H9 (cell line): ENCODE data around the gene NUP133. TPM values are rescaled to one million over a fixed set of nuclear protein-coding genes. Genes with fewer than 3 reads are reported as not detected.
"Not testable (repeated sequence)": the region's sequence is repeated elsewhere in the genome, so short reads cannot be mapped to it uniquely, and the experiment has no call there.

Source experiments
- DNase-seq: peaks from one replicate; pipeline ENCODE4 v3.0.0-alpha.2; 2017
- H2AFZ ChIP-seq: one replicate; pipeline ENCODE4 v1.6.1; 2013; ENCODE audit warnings: mild to moderate bottlenecking, low read length, control low read depth, moderate library complexity
- H2AK5ac ChIP-seq: 2 replicates; pipeline ENCODE4 v1.6.1; 2013; ENCODE audit warnings: low read length, control low read depth, mixed read lengths; ENCODE audit not compliant: insufficient read length
- H2BK120ac ChIP-seq: one replicate; pipeline ENCODE4 v1.6.1; 2013; ENCODE audit warnings: low read depth, mild to moderate bottlenecking, low read length, control low read depth, inconsistent platforms; ENCODE audit not compliant: poor library complexity, severe bottlenecking
- H2BK12ac ChIP-seq: 2 replicates; pipeline ENCODE4 v1.6.1; 2013; ENCODE audit warnings: low read length, control low read depth, mixed read lengths, low read depth; ENCODE audit not compliant: insufficient read length
- H2BK15ac ChIP-seq: 2 replicates; pipeline ENCODE4 v1.6.1; 2013; ENCODE audit warnings: low read depth, low read length, control low read depth
- H2BK20ac ChIP-seq: one replicate; pipeline ENCODE4 v1.6.1; 2013; ENCODE audit warnings: low read depth, mild to moderate bottlenecking, low read length, control low read depth, inconsistent platforms; ENCODE audit not compliant: poor library complexity, severe bottlenecking
- H2BK5ac ChIP-seq: 2 replicates; pipeline ENCODE4 v1.6.1; 2013; ENCODE audit warnings: low read length, control low read depth, mixed read lengths; ENCODE audit not compliant: insufficient read length
- H3K14ac ChIP-seq: 2 replicates; pipeline ENCODE4 v1.6.1; 2013; ENCODE audit warnings: low read length, control low read depth; ENCODE audit not compliant: insufficient read depth
- H3K18ac ChIP-seq: 2 replicates; pipeline ENCODE4 v1.6.1; 2013; ENCODE audit warnings: low read depth, mild to moderate bottlenecking, mixed read lengths, low read length, control low read depth; ENCODE audit not compliant: insufficient read length
- H3K23ac ChIP-seq: 2 replicates; pipeline ENCODE4 v1.6.1; 2013; ENCODE audit warnings: low read length, control low read depth, mixed read lengths, low read depth; ENCODE audit not compliant: insufficient read length
- H3K23me2 ChIP-seq: 2 replicates; pipeline ENCODE4 v1.6.1; 2013; ENCODE audit warnings: low read depth, mild to moderate bottlenecking, mixed read lengths, low read length, control low read depth; ENCODE audit not compliant: insufficient read length, poor library complexity, severe bottlenecking
- H3K27ac ChIP-seq: 2 replicates; pipeline ENCODE4 v1.5.1; 2013; ENCODE audit warnings: low read length, control low read depth, mixed read lengths, low read depth; ENCODE audit not compliant: insufficient read length
- H3K27me3 ChIP-seq: 2 replicates; pipeline ENCODE4 v1.6.1; 2013; ENCODE audit warnings: low read length, control low read depth, inconsistent platforms; ENCODE audit not compliant: insufficient read depth
- H3K4ac ChIP-seq: 2 replicates; pipeline ENCODE4 v1.6.1; 2013; ENCODE audit warnings: low read depth, mild to moderate bottlenecking, control low read depth, inconsistent platforms, low read length, moderate library complexity
- H3K4me1 ChIP-seq: 2 replicates; pipeline ENCODE4 v1.6.1; 2013; ENCODE audit warnings: low read length, control low read depth, inconsistent platforms; ENCODE audit not compliant: insufficient read depth
- H3K4me2 ChIP-seq: 2 replicates; pipeline ENCODE4 v1.6.1; 2013; ENCODE audit warnings: low read length, control low read depth, mixed read lengths; ENCODE audit not compliant: insufficient read length, insufficient read depth
- H3K56ac ChIP-seq: 2 replicates; pipeline ENCODE4 v1.6.1; 2013; ENCODE audit warnings: low read depth, mild to moderate bottlenecking, mixed read lengths, low read length, control low read depth; ENCODE audit not compliant: insufficient read length
- H3K79me1 ChIP-seq: 2 replicates; pipeline ENCODE4 v1.6.1; 2013; ENCODE audit warnings: low read depth, mild to moderate bottlenecking, moderate library complexity, low read length, control low read depth, inconsistent platforms; ENCODE audit not compliant: insufficient read depth, poor library complexity, severe bottlenecking
- H3K79me2 ChIP-seq: 2 replicates; pipeline ENCODE4 v1.6.1; 2013; ENCODE audit warnings: low read length, control low read depth, inconsistent platforms; ENCODE audit not compliant: insufficient read depth
- H3K9ac ChIP-seq: 2 replicates; pipeline ENCODE4 v1.6.1; 2013; ENCODE audit warnings: low read length, control low read depth, mixed read lengths; ENCODE audit not compliant: insufficient read length; ENCODE audit errors: extremely low read depth
- H3K9me3 ChIP-seq: one replicate; pipeline ENCODE4 v1.6.1; 2013; ENCODE audit warnings: low read depth, low read length, inconsistent platforms; ENCODE audit not compliant: control insufficient read depth
- H3T11ph ChIP-seq: one replicate; pipeline ENCODE4 v1.6.1; 2013; ENCODE audit warnings: mild to moderate bottlenecking, low read length, control low read depth, inconsistent platforms
- H4K20me1 ChIP-seq: one replicate; pipeline ENCODE4 v1.6.1; 2013; ENCODE audit not compliant: control insufficient read depth, insufficient read length, insufficient read depth
- H4K5ac ChIP-seq: 2 replicates; pipeline ENCODE4 v1.6.1; 2013; ENCODE audit warnings: low read depth, mild to moderate bottlenecking, mixed read lengths, low read length, control low read depth; ENCODE audit not compliant: insufficient read length
- H4K8ac ChIP-seq: replicated peaks from 2 replicates; pipeline ENCODE4 v1.6.1; 2013; ENCODE audit warnings: low read length, control low read depth, mixed read lengths, low read depth; ENCODE audit not compliant: insufficient read length
- H4K91ac ChIP-seq: 2 replicates; pipeline ENCODE4 v1.6.1; 2013; ENCODE audit warnings: low read depth, mild to moderate bottlenecking, moderate library complexity, mixed read lengths, low read length, control low read depth; ENCODE audit not compliant: insufficient read length
- H3K27ac Mint-ChIP-seq, 3 experiments: 2 replicates in 2 of 3; 3 replicates in 1 of 3; pipeline ENCODE4 v1.8.0; 2020 to 2021; ENCODE audit warnings: mixed read lengths in 3 of 3, mild to moderate bottlenecking in 1 of 3, moderate library complexity in 1 of 3
- H3K27me3 Mint-ChIP-seq: 2 replicates; pipeline ENCODE4 v1.8.0; 2021; ENCODE audit warnings: low read depth, mild to moderate bottlenecking, moderate library complexity, mixed read lengths
- H3K36me3 Mint-ChIP-seq, 3 experiments: 2 replicates in 2 of 3; 3 replicates in 1 of 3; pipeline ENCODE4 v1.8.0; 2020 to 2021; ENCODE audit warnings: low read depth in 3 of 3, mixed read lengths in 3 of 3; ENCODE audit not compliant: insufficient read depth in 1 of 3
- H3K4me1 Mint-ChIP-seq, 2 experiments: 2 replicates each; pipeline ENCODE4 v1.8.0; 2020; ENCODE audit warnings: mixed read lengths in 2 of 2
- H3K4me3 Mint-ChIP-seq, 2 experiments: 2 replicates in 1 of 2; 3 replicates in 1 of 2; pipeline ENCODE4 v1.8.0; 2020 to 2021; ENCODE audit warnings: mild to moderate bottlenecking in 2 of 2, mixed read lengths in 2 of 2, moderate library complexity in 1 of 2
- H3K9me3 Mint-ChIP-seq, 2 experiments: 2 replicates in 1 of 2; 3 replicates in 1 of 2; pipeline ENCODE4 v1.8.0; 2020; ENCODE audit warnings: mild to moderate bottlenecking in 2 of 2, mixed read lengths in 2 of 2, moderate library complexity in 1 of 2
- WGBS: extraction: QIAGEN DNeasy Blood & Tissue Kit; methylation state at CpG from one replicate; pipeline ENCODE4 v1.1.7; 2013; ENCODE audit warnings: missing lambda C conversion rate, low lambda C conversion rate, mixed read lengths; ENCODE audit not compliant: insufficient read length; ENCODE audit errors: extremely low coverage; 5-methylcytosine and 5-hydroxymethylcytosine counted together
- total RNA-seq: library from RNA; stranded (reverse); gene quantifications from 2 replicates; pipeline ENCODE4 v1.2.1, GENCODE V29; 2021
- TF ChIP-seq, protein P1 (sequence below): fragments of 200-600 bp; sonication (generic); conservative IDR thresholded peaks from 3 replicates; pipeline ENCODE4 v1.8.0; 2021; ENCODE audit warnings: antibody characterized with exemption, mild to moderate bottlenecking

NUP133 gene
- total RNA-seq, 1 experiment from 2014 or later, result 71.3 TPM

DNA sequence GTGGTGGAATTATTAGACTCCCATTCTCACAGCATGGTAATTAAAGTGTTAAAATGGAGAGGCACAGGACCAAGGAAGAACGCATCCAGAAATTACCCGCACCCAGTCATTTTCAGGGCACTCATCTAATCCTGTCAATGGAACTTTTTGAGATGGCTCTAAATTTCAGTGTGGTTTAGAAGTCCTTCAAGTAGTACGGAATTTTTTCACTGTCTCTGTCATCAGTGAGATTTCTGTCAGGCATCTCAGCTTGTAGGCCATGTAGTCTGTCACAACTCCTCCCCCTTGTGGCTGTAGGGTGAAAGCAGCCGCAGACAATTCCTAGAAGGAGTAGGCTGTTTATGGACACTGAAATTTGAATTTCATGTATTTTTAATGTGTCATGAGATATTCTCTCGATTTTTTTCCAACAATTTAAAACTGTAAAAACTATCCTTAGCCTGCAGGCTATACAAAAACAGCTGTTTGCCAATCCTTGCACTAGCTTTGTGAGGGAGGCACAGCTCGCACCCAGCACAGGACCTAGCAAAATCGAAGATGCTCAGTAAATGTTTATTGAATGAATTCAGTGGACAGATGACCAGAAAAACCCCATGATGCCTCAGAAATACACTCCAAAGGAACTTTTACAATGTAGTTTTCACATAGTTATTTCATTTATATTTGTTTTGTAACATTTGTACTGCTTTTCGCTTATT lies 6.6 kb upstream of the NUP133 start:
- no peak overlapping the region for H3K27ac Mint-ChIP-seq
- H3K4me3 Mint-ChIP-seq, result no peak overlapping the region

DNA sequence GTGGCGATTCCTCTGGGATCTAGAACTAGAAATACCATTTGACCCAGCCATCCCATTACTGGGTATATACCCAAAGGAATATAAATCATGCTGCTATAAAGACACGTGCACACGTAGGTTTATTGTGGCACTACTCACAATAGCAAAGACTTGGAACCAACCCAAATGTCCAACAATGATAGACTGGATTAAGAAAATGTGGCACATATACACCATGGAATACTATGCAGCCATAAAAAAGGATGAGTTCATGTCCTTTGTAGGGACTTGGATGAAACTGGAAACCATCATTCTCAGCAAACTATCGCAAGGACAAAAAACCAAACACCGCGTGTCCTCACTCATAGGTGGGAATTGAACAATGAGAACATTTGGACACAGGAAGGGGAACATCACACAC lies 3.5 kb upstream of the NUP133 start:
- WGBS, result no CpG with 5 or more reads among the region's 6 CpGs
- not testable (repeated sequence) for H2BK120ac ChIP-seq, H2AFZ ChIP-seq, H3K4me1 ChIP-seq, H3K27ac Mint-ChIP-seq, H3K27me3 ChIP-seq, H3K79me1 ChIP-seq, H2AK5ac ChIP-seq, H3K27me3 Mint-ChIP-seq, H3K36me3 Mint-ChIP-seq, H3K4me2 ChIP-seq, H2BK20ac ChIP-seq, H3K4me3 Mint-ChIP-seq, H2BK5ac ChIP-seq, H4K91ac ChIP-seq, H3K27ac ChIP-seq, H3T11ph ChIP-seq, H4K8ac ChIP-seq, H2BK15ac ChIP-seq, DNase-seq, H3K9me3 ChIP-seq, H3K23me2 ChIP-seq, H3K14ac ChIP-seq, H3K79me2 ChIP-seq, H4K5ac ChIP-seq, H2BK12ac ChIP-seq, H3K4ac ChIP-seq, H3K9me3 Mint-ChIP-seq, H4K20me1 ChIP-seq, H3K18ac ChIP-seq, H3K23ac ChIP-seq, H3K9ac ChIP-seq, H3K56ac ChIP-seq
- H3K4me1 Mint-ChIP-seq, result peaks cover 16 to 18% of the 10 kb centered on the region in 2 experiments

More for the DNA sequence above, 6.6 kb upstream of the NUP133 start:
- Mint-ChIP-seq H3K36me3 (peaks cover 0 to 4% (median 3%) of the 10 kb centered on the region in 3 experiments; a peak in 3 of 7 replicates), H3K9me3 (no peaks in the 10 kb centered on the region; a peak in 1 of 5 replicates), H3K27me3 (no peaks in the 10 kb centered on the region), H3K4me1 (peaks cover 4% of the 10 kb centered on the region in 2 experiments; a peak in 2 of 4 replicates)
- Histone ChIP-seq H2BK5ac (no peak overlapping the region), H2BK12ac (no peak overlapping the region), H3K79me1 (no peaks in the 10 kb centered on the region), H3K18ac (no peak overlapping the region), H3K27me3 (no peaks in the 10 kb centered on the region), H3K4ac (no peak overlapping the region), H2BK15ac (no peak overlapping the region), H3K9ac (no peak overlapping the region), H2AFZ (no peak overlapping the region), H3T11ph (no peak overlapping the region), H4K20me1 (no peaks in the 10 kb centered on the region), H3K23me2 (no peaks in the 10 kb centered on the region), H3K27ac (no peak overlapping the region), H2BK20ac (no peak overlapping the region), H2AK5ac (no peak overlapping the region), H2BK120ac (no peak overlapping the region), H4K91ac (no peak overlapping the region), H4K5ac (no peak overlapping the region), H3K9me3 (no peaks in the 10 kb centered on the region), H4K8ac (no peak overlapping the region), H3K56ac (no peak overlapping the region), H3K79me2 (no peaks in the 10 kb centered on the region), H3K4me1 (no peaks in the 10 kb centered on the region), H3K4me2 (no peak overlapping the region), H3K14ac (no peak overlapping the region), H3K23ac (no peak overlapping the region)
- WGBS, result no CpG with 5 or more reads among the region's 8 CpGs
- TF ChIP-seq, protein P1, sequence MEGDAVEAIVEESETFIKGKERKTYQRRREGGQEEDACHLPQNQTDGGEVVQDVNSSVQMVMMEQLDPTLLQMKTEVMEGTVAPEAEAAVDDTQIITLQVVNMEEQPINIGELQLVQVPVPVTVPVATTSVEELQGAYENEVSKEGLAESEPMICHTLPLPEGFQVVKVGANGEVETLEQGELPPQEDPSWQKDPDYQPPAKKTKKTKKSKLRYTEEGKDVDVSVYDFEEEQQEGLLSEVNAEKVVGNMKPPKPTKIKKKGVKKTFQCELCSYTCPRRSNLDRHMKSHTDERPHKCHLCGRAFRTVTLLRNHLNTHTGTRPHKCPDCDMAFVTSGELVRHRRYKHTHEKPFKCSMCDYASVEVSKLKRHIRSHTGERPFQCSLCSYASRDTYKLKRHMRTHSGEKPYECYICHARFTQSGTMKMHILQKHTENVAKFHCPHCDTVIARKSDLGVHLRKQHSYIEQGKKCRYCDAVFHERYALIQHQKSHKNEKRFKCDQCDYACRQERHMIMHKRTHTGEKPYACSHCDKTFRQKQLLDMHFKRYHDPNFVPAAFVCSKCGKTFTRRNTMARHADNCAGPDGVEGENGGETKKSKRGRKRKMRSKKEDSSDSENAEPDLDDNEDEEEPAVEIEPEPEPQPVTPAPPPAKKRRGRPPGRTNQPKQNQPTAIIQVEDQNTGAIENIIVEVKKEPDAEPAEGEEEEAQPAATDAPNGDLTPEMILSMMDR, result peak; percentile 83
- DNase-seq, result peak; percentile 57
